Fibroblast of lung (primary cell): ENCODE data around the gene LBR.

Source experiments
- CTCF ChIP-seq, 2 donors: IDR thresholded peaks in 1 of 2; conservative IDR thresholded peaks in 1 of 2; 1 replicate in 1 of 2; 2 replicates in 1 of 2; pipeline ENCODE4 v1.5.1; 2011 to 2012; ENCODE audit warnings: low read length in 2 of 2, control low read depth in 1 of 2, inconsistent platforms in 1 of 2, low read depth in 1 of 2, mild to moderate bottlenecking in 1 of 2
- EZH2 ChIP-seq: IDR thresholded peaks from 2 replicates; pipeline ENCODE4 v1.5.1; 2012; ENCODE audit warnings: low read length, control low read depth, mild to moderate bottlenecking; ENCODE audit errors: missing control alignments

DNA sequence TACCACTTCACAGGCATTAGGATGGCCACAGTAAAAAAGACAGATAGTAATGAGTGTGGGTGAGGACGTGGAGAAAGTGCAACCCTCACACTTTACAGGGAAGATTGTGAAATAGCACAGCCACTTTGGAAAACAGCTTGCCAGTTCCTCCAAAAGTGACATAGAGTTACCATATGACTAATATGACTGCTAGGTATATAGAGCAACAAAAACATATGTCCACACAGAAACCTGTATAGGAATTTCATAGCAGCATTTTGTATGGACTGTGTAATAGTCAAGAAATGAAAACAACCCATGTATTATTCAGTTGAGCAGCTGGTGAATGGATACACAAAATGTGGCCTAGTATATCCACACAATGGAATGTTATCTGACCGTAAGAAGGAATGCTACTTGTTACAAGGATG is 30.4 kb upstream of the LBR start:
- TF ChIP-seq CTCF (conservative IDR thresholded peaks at IDR 0.05 in 1 of 2, IDR thresholded peaks at IDR 0.05 in 1 of 2; ENCODE audit: low read depth in 1 of 2, low read length in 2 of 2) (no peak), EZH2 (no peak)
